Activated CD8-positive, alpha-beta memory T cell treated with anti-CD3 and anti-CD28 coated beads, Interleukin-2, amount 50 U/mL, for 48 hours (primary cell): ENCODE results near the gene CORO1C.

Experiments used
- DNase-seq: peaks from one replicate; pipeline ENCODE4 v3.0.0-alpha.2; 2020

CORO1C gene

GRCh38 chr12:108693751-108694150 is 37.6 kb downstream of the CORO1C start:
- DNase-seq, result no peak

GRCh38 chr12:108693186-108693730 is 38.1 kb downstream of the CORO1C start:
- no peak for DNase-seq

- no peak for DNase-seq
These were observed 39.1 kb downstream of the CORO1C start for GRCh38 chr12:108691998-108692808.

GRCh38 chr12:108691175-108691997 is 39.9 kb downstream of the CORO1C start:
- DNase-seq, result peak; percentile 82

- DNase-seq, result no peak
These were observed 40.7 kb downstream of the CORO1C start for GRCh38 chr12:108690542-108691174.

- no peak for DNase-seq
These were observed 41.2 kb downstream of the CORO1C start for GRCh38 chr12:108690191-108690518.

- DNase-seq, result peak; percentile 65
These were observed 41.8 kb downstream of the CORO1C start for GRCh38 chr12:108689314-108690190.

- DNase-seq, result no peak
These were observed 44.5 kb downstream of the CORO1C start for GRCh38 chr12:108686780-108687179.

- no peak for DNase-seq
These were observed 45.7 kb downstream of the CORO1C start for GRCh38 chr12:108685469-108686260.

- no peak for DNase-seq
These were observed 47.3 kb downstream of the CORO1C start for GRCh38 chr12:108683906-108684556.

GRCh38 chr12:108681317-108681716 is 50.0 kb downstream of the CORO1C start:
- DNase-seq, result no peak

- DNase-seq, result no peak
These were observed 52.1 kb downstream of the CORO1C start for GRCh38 chr12:108679106-108679681.

GRCh38 chr12:108678104-108678730 is 53.1 kb downstream of the CORO1C start:
- DNase-seq, result no peak

- DNase-seq, result no peak
These were observed 53.9 kb downstream of the CORO1C start for GRCh38 chr12:108677381-108677780.

- DNase-seq, result no peak
These were observed 54.6 kb downstream of the CORO1C start for GRCh38 chr12:108676707-108677106.

- DNase-seq, result no peak
These were observed 55.5 kb downstream of the CORO1C start for GRCh38 chr12:108675792-108676191.

- no peak for DNase-seq
These were observed 59.3 kb downstream of the CORO1C start for GRCh38 chr12:108672054-108672453.

GRCh38 chr12:108671110-108671509 is 60.2 kb downstream of the CORO1C start:
- no peak for DNase-seq

- DNase-seq, result no peak
These were observed 61.2 kb downstream of the CORO1C start for GRCh38 chr12:108670066-108670631.

- DNase-seq, result no peak
These were observed 62.8 kb downstream of the CORO1C start for GRCh38 chr12:108668542-108668941.
